Esophagus squamous epithelium (tissue), 5 donors: ENCODE data around the gene ST3GAL2. TPM values are rescaled to one million over a fixed set of nuclear protein-coding genes. Genes with fewer than 3 reads are reported as not detected.
"Not testable (repeated sequence)": the region's sequence is repeated elsewhere in the genome, so short reads cannot be mapped to it uniquely, and the experiment has no call there.

Experiments
- DNase-seq: peaks from one replicate; lab custom pipeline; 2025; lab: John Stamatoyannopoulos, UW
- H3K27ac ChIP-seq, 4 donors: fragments of 200-600 bp; sonication (generic); one replicate each; pipeline ENCODE4 v1.5.1; 2016 to 2019; ENCODE audit warnings: mild to moderate bottlenecking in 1 of 4
- H3K27me3 ChIP-seq, 4 donors: fragments of 200-600 bp; sonication (generic); 1 replicate in 3 of 4; 2 replicates in 1 of 4; pipeline versions ENCODE4 v1.5.1 to v1.6.0; 2017 to 2021; ENCODE audit warnings: antibody characterized with exemption in 1 of 4
- H3K36me3 ChIP-seq, 3 donors: fragments of 200-600 bp; sonication (generic); one replicate each; pipeline ENCODE4 v1.5.1; 2016 to 2019
- H3K4me1 ChIP-seq, 3 donors: fragments of 200-600 bp; sonication (generic); one replicate each; pipeline ENCODE4 v1.5.1; 2017 to 2019
- H3K4me3 ChIP-seq, 4 donors: fragments of 200-600 bp; sonication (generic); 1 replicate in 3 of 4; 2 replicates in 1 of 4; pipeline ENCODE4 v1.5.1; 2016 to 2019; ENCODE audit warnings: mild to moderate bottlenecking in 2 of 4, moderate library complexity in 1 of 4
- H3K9me3 ChIP-seq, 3 donors: fragments of 200-600 bp; sonication (generic); one replicate each; pipeline ENCODE4 v1.5.1; 2016 to 2019
- CTCF ChIP-seq, 6 experiments: fragments of 450-650 bp in 4 of 6; fragments of 200-600 bp in 2 of 6; sonication (generic) in 2 of 6; IDR thresholded peaks; one replicate each; pipeline ENCODE4 v1.5.1; 2016 to 2019; ENCODE audit warnings: antibody characterized with exemption in 6 of 6, mild to moderate bottlenecking in 4 of 6, moderate library complexity in 4 of 6
- POLR2A ChIP-seq, 4 donors: fragments of 450-650 bp; IDR thresholded peaks; one replicate each; pipeline ENCODE4 v1.6.1; 2017; ENCODE audit warnings: antibody characterized with exemption in 4 of 4, mild to moderate bottlenecking in 4 of 4, moderate library complexity in 3 of 4
- WGBS, 2 donors: methylation state at CpG; one replicate each; pipeline ENCODE4 v1.1.5; 2018; 5-methylcytosine and 5-hydroxymethylcytosine counted together
- intact Hi-C: fragments of 100-400 bp; cut with DNase I; formaldehyde crosslinking; loops from one replicate; pipeline ENCODE4 v1.15.0; 2022
- total RNA-seq, 4 donors: library from RNA; depleted of rRNA; stranded (reverse); fragments of >200 nt; gene quantifications; one replicate each; pipeline ENCODE4 v1.1.0, GENCODE V29; 2016
- donor health status: DM: yes; HTN: yes; CAD: no.

The ST3GAL2 gene
- total RNA-seq, 4 donors from 2014 or later, result 0.80 to 6.5 (median 3.0) TPM

- no peaks in the 10 kb centered on the region for H3K9me3 ChIP-seq
- TF ChIP-seq POLR2A (IDR thresholded peaks at IDR 0.05), result no peak
- TF ChIP-seq CTCF (IDR thresholded peaks at IDR 0.05), result no peak
- intact Hi-C loops, result loop anchor here (10.0 kb wide), 1 partner anchor 81 kb away; the partner anchor contains the start of gene FCSK
- 91 to 93% methylated on average over 8 of the region's 8 CpGs for WGBS, 2 donors
- DNase-seq, result no peak
- peak overlapping the region in 1 of 4 donors; percentile 26 for H3K27ac ChIP-seq
- H3K4me1 ChIP-seq, result peaks cover 0 to 16% (median 9%) of the 10 kb centered on the region in 3 donors
- no peak overlapping the region for H3K4me3 ChIP-seq
- no peaks in the 10 kb centered on the region for H3K27me3 ChIP-seq
- peaks cover 11 to 85% (median 21%) of the 10 kb centered on the region in 3 donors for H3K36me3 ChIP-seq
These were observed 64.7 kb downstream of the ST3GAL2 start for GRCh38 chr16:70374213-70374612.

GRCh38 chr16:70372921-70373728, 65.8 kb downstream of the ST3GAL2 start:
- no peaks in the 10 kb centered on the region for H3K27me3 ChIP-seq
- H3K4me3 ChIP-seq, result no peak overlapping the region
- no peak for DNase-seq
- peaks cover 11 to 87% (median 21%) of the 10 kb centered on the region in 3 donors for H3K36me3 ChIP-seq
- WGBS, 2 donors, result 94 to 95% methylated on average over 18 to 22 of the region's 22 CpGs
- H3K9me3 ChIP-seq, result no peaks in the 10 kb centered on the region
- intact Hi-C loops, result loop anchor here (10.0 kb wide), 1 partner anchor 82 kb away; the partner anchor contains the start of gene FCSK
- no peak overlapping the region for H3K27ac ChIP-seq
- no peak for TF ChIP-seq CTCF (IDR thresholded peaks at IDR 0.05)
- no peak for TF ChIP-seq POLR2A (IDR thresholded peaks at IDR 0.05)
- peaks cover 0 to 13% (median 9%) of the 10 kb centered on the region in 3 donors for H3K4me1 ChIP-seq

- Histone ChIP-seq H3K4me1 (peaks cover 0 to 13% (median 9%) of the 10 kb centered on the region in 3 donors), H3K9me3 (no peaks in the 10 kb centered on the region), H3K27ac (no peak overlapping the region), H3K4me3 (no peak overlapping the region), H3K36me3 (peaks cover 12 to 91% (median 27%) of the 10 kb centered on the region in 3 donors), H3K27me3 (no peaks in the 10 kb centered on the region)
- no peak for DNase-seq
- intact Hi-C loops, result loop anchor here (10.0 kb wide), 1 partner anchor 84 kb away; the partner anchor contains the start of gene FCSK
- TF ChIP-seq CTCF (IDR thresholded peaks at IDR 0.05), result no peak
- WGBS, 2 donors, result 89 to 91% methylated on average over 10 of the region's 10 CpGs
These were observed 68.0 kb downstream of the ST3GAL2 start for GRCh38 chr16:70370924-70371323.

GRCh38 chr16:70370145-70370544, 68.8 kb downstream of the ST3GAL2 start:
- H3K27ac ChIP-seq, DNase-seq, H3K9me3 ChIP-seq, H3K27me3 ChIP-seq, H3K4me3 ChIP-seq, H3K4me1 ChIP-seq: not testable (repeated sequence)
- WGBS, 2 donors, result 36 to 53% methylated on average over 10 of the region's 10 CpGs
- peak; percentile 33 to 63 (median 56) for TF ChIP-seq CTCF (IDR thresholded peaks at IDR 0.05)
- intact Hi-C loops, result loop anchor here (10.0 kb wide), 1 partner anchor 85 kb away; the partner anchor contains the start of gene FCSK
- peaks cover 19 to 92% (median 33%) of the 10 kb centered on the region in 3 donors for H3K36me3 ChIP-seq

- Histone ChIP-seq H3K9me3 (no peaks in the 10 kb centered on the region), H3K27me3 (no peaks in the 10 kb centered on the region), H3K36me3 (peaks cover 24 to 99% (median 61%) of the 10 kb centered on the region in 3 donors), H3K4me1 (no peaks in the 10 kb centered on the region), H3K4me3 (no peak overlapping the region), H3K27ac (no peak overlapping the region)
- no peak for TF ChIP-seq POLR2A (IDR thresholded peaks at IDR 0.05)
- no peak for TF ChIP-seq CTCF (IDR thresholded peaks at IDR 0.05)
- DNase-seq, result no peak
- whole genome bisulfite sequencing, 2 donors, result 84 to 94% methylated on average over 3 to 5 of the region's 5 CpGs
- intact Hi-C loops, result loop anchor here (10.0 kb wide), 1 partner anchor 290 kb away; no protein-coding TSS in a partner anchor
These were observed 74.5 kb downstream of the ST3GAL2 start for GRCh38 chr16:70364399-70364798.
